NCI-H2196 (cell line): ENCODE results near the gene KANK2.
A peak's percentile ranks its signal among the peaks of the same experiment; 100 is the strongest.

Experiments
- DNase-seq: peaks from one replicate; lab custom pipeline; 2025; ENCODE audit not compliant: unreplicated experiment; lab: John Stamatoyannopoulos, UW

KANK2 gene

GRCh38 chr19:11226716-11227166 lies 29.4 kb upstream of the KANK2 start:
- DNase-seq: no peak

GRCh38 chr19:11225815-11226214 lies 28.5 kb upstream of the KANK2 start:
- no peak for DNase-seq

GRCh38 chr19:11225172-11225571 lies 27.8 kb upstream of the KANK2 start:
- DNase-seq: no peak

GRCh38 chr19:11224429-11224828 lies 27.1 kb upstream of the KANK2 start:
- no peak for DNase-seq

- DNase-seq: no peak
These were observed 25.9 kb upstream of the KANK2 start for GRCh38 chr19:11223200-11223599.

- no peak for DNase-seq
These were observed 23.8 kb upstream of the KANK2 start for GRCh38 chr19:11221082-11221598.

GRCh38 chr19:11214387-11214786 lies 17.0 kb upstream of the KANK2 start:
- no peak for DNase-seq

- no peak for DNase-seq
These were observed 13.2 kb upstream of the KANK2 start for GRCh38 chr19:11210656-11210928.

GRCh38 chr19:11209839-11210655 lies 12.7 kb upstream of the KANK2 start:
- no peak for DNase-seq

- DNase-seq: no peak
These were observed 11.5 kb upstream of the KANK2 start for GRCh38 chr19:11208561-11209471.

GRCh38 chr19:11205939-11206570 lies 8.7 kb upstream of the KANK2 start:
- DNase-seq: no peak

GRCh38 chr19:11204943-11205349 lies 7.6 kb upstream of the KANK2 start:
- no peak for DNase-seq

- DNase-seq: no peak
These were observed 6.8 kb upstream of the KANK2 start for GRCh38 chr19:11204076-11204602.

- peak; percentile 50 for DNase-seq
These were observed 6.1 kb upstream of the KANK2 start for GRCh38 chr19:11203194-11204075.

GRCh38 chr19:11202488-11203193 lies 5.3 kb upstream of the KANK2 start:
- no peak for DNase-seq

- no peak for DNase-seq
These were observed 4.4 kb upstream of the KANK2 start for GRCh38 chr19:11201791-11202190.

- DNase-seq: no peak
These were observed 3.6 kb upstream of the KANK2 start for GRCh38 chr19:11200931-11201330.

GRCh38 chr19:11200015-11200574 lies 2.8 kb upstream of the KANK2 start:
- no peak for DNase-seq

GRCh38 chr19:11199517-11199916 lies 2.2 kb upstream of the KANK2 start:
- no peak for DNase-seq
